Cerebellar nuclear complex (tissue), 1 donor: ENCODE measurements around the gene SLC24A3.

Experiments
- DNase-seq, 2 experiments: peaks; one replicate each; lab custom pipeline; 2025; lab: John Stamatoyannopoulos, UW

Gene SLC24A3

GRCh38 chr20:19713822-19714578 is 501.6 kb downstream of the SLC24A3 start:
- no peak for DNase-seq

GRCh38 chr20:19714579-19714840 is 502.1 kb downstream of the SLC24A3 start:
- DNase-seq: no peak

- DNase-seq: no peak
Observed at GRCh38 chr20:19715986-19716385, 503.5 kb downstream of the SLC24A3 start.

- DNase-seq: no peak
Observed at GRCh38 chr20:19718880-19719279, 506.4 kb downstream of the SLC24A3 start.

- no peak for DNase-seq
Observed at GRCh38 chr20:19720991-19721390, 508.5 kb downstream of the SLC24A3 start.

GRCh38 chr20:19723051-19723450 is 510.6 kb downstream of the SLC24A3 start:
- DNase-seq: no peak

- DNase-seq: no peak
Observed at GRCh38 chr20:19723813-19724430, 511.5 kb downstream of the SLC24A3 start.

- DNase-seq: no peak
Observed at GRCh38 chr20:19725373-19725772, 512.9 kb downstream of the SLC24A3 start.

- no peak for DNase-seq
Observed at GRCh38 chr20:19725814-19726525, 513.5 kb downstream of the SLC24A3 start.

GRCh38 chr20:19727251-19727847 is 514.9 kb downstream of the SLC24A3 start:
- no peak for DNase-seq

- no peak for DNase-seq
Observed at GRCh38 chr20:19729672-19730071, 517.2 kb downstream of the SLC24A3 start.

GRCh38 chr20:19730706-19731105 is 518.3 kb downstream of the SLC24A3 start:
- no peak for DNase-seq

GRCh38 chr20:19734811-19735210 is 522.4 kb downstream of the SLC24A3 start:
- no peak for DNase-seq

GRCh38 chr20:19735446-19735845 is 523.0 kb downstream of the SLC24A3 start:
- DNase-seq: no peak

- DNase-seq: no peak
Observed at GRCh38 chr20:19737025-19737424, 524.6 kb downstream of the SLC24A3 start.

- DNase-seq: no peak
Observed at GRCh38 chr20:19738951-19739350, 526.5 kb downstream of the SLC24A3 start.

- no peak for DNase-seq
Observed at GRCh38 chr20:19739351-19739750, 526.9 kb downstream of the SLC24A3 start.

GRCh38 chr20:19740512-19740911 is 528.1 kb downstream of the SLC24A3 start:
- DNase-seq: no peak

- no peak for DNase-seq
Observed at GRCh38 chr20:19741924-19742323, 529.5 kb downstream of the SLC24A3 start.

- DNase-seq: no peak
Observed at GRCh38 chr20:19742974-19743639, 530.7 kb downstream of the SLC24A3 start.

- DNase-seq: no peak
Observed at GRCh38 chr20:19743640-19743995, 531.2 kb downstream of the SLC24A3 start.

GRCh38 chr20:19745106-19745505 is 532.7 kb downstream of the SLC24A3 start:
- no peak for DNase-seq
